EH (cell line): ENCODE results near the gene RBM10.

Source experiments
- DNase-seq: peaks from one replicate; pipeline ENCODE4 v3.0.0-alpha.2; 2015; ENCODE audit warnings: low read depth

Gene RBM10

GRCh38 chrX:47235691-47236103 is 90.7 kb downstream of the RBM10 start:
- peak; percentile 11 for DNase-seq
